Lower lobe of right lung (tissue), 2 donors: ENCODE measurements around the gene TMEM121. TPM values are rescaled to one million over a fixed set of nuclear protein-coding genes. Genes with fewer than 3 reads are reported as not detected.

Source experiments
- ATAC-seq, 2 donors: fragments of 200-7000 bp; cut with Tn5 transposase; one replicate each; pipeline ENCODE4 v1.9.1; 2020 to 2022; ENCODE audit warnings: mild to moderate bottlenecking in 2 of 2, moderate library complexity in 2 of 2
- DNase-seq: peaks from one replicate; pipeline ENCODE4 v3.0.0-alpha.2; 2020
- H3K27ac ChIP-seq: fragments of 200-600 bp; one replicate; pipeline ENCODE4 v1.8.0; 2022
- H3K27me3 ChIP-seq: fragments of 200-600 bp; one replicate; pipeline ENCODE4 v1.8.0; 2022; ENCODE audit warnings: low read depth
- H3K36me3 ChIP-seq: fragments of 200-600 bp; one replicate; pipeline ENCODE4 v1.8.0; 2022; ENCODE audit warnings: mild to moderate bottlenecking
- H3K4me1 ChIP-seq: fragments of 200-600 bp; one replicate; pipeline ENCODE4 v1.8.0; 2022
- H3K4me3 ChIP-seq: fragments of 200-600 bp; one replicate; pipeline ENCODE4 v1.8.0; 2022; ENCODE audit warnings: mild to moderate bottlenecking
- H3K9me3 ChIP-seq: fragments of 200-600 bp; one replicate; pipeline ENCODE4 v1.8.0; 2022
- intact Hi-C: fragments of 100-400 bp; cut with DNase I; formaldehyde crosslinking; loops from one replicate; pipeline ENCODE4 v1.11.0; 2022
- total RNA-seq: library from RNA; stranded (reverse); fragmentation: NEBNext Ultra II Directional; extraction: Animal tissue kit (Norgen Biotek cat#: 25700); gene quantifications from one replicate; pipeline ENCODE4 v1.2.1, GENCODE V29; 2021
- TF ChIP-seq, protein P1 (sequence below): fragments of 200-600 bp; IDR thresholded peaks from one replicate; pipeline ENCODE4 v1.8.0; 2022; ENCODE audit warnings: antibody characterized with exemption, mild to moderate bottlenecking
- donor health status: DM: no; HTN: yes; CAD: no; lungs with severe emphysema.

TMEM121 gene
- total RNA-seq, 1 donor from 2014 or later, result 3.0 TPM

DNA sequence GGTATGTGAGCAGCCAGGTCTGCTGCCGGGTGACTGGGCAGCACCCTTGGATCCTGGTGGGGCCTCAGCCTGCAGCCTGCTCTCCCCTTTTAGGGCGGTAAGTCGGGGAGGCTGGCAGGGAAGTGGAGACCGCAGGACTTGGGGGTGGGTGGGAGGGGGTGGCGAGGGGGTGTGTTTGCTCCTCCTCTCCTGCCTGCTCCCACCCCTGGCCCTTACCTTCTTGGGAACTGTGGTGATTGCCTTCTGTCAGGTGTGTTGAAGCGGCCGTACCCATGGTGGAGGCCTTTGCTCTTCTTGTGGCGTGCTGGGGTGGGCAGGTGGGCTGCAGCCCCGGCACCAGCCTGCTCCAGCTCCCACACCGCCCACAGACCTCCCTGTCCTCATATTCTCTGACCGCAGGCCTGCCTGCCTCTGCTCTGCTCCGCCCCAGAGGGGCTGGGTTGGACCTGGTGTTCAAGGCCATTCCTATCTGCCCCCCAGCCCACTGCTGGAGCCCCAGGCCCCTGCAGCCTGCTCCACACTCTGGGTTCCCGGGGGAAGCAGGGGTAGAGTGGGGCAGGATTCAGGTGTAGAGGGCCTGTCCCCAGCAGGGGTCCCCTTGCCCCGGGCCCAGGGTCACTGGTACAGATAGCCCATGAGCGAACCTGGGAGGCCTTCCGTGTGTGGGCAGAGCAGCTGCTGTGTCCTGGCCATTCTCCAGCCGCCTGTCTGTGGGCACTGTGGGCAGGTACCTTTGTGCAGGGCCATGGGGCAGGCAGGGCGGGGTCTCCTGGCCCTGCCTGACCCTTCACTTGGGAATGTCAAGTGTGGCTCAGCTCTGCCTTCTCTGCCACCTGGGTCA is 30.2 kb upstream of the TMEM121 start:
- intact Hi-C loops, result no loop called here
- no peak overlapping the region for H3K27ac ChIP-seq
- TF ChIP-seq, protein P1, sequence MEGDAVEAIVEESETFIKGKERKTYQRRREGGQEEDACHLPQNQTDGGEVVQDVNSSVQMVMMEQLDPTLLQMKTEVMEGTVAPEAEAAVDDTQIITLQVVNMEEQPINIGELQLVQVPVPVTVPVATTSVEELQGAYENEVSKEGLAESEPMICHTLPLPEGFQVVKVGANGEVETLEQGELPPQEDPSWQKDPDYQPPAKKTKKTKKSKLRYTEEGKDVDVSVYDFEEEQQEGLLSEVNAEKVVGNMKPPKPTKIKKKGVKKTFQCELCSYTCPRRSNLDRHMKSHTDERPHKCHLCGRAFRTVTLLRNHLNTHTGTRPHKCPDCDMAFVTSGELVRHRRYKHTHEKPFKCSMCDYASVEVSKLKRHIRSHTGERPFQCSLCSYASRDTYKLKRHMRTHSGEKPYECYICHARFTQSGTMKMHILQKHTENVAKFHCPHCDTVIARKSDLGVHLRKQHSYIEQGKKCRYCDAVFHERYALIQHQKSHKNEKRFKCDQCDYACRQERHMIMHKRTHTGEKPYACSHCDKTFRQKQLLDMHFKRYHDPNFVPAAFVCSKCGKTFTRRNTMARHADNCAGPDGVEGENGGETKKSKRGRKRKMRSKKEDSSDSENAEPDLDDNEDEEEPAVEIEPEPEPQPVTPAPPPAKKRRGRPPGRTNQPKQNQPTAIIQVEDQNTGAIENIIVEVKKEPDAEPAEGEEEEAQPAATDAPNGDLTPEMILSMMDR, result no peak
- H3K9me3 ChIP-seq, result no peaks in the 10 kb centered on the region
- DNase-seq, result peak; percentile 39
- H3K27me3 ChIP-seq, result no peaks in the 10 kb centered on the region
- H3K4me1 ChIP-seq, result no peaks in the 10 kb centered on the region
- ATAC-seq, result no peak
- peaks cover 14% of the 10 kb centered on the region for H3K36me3 ChIP-seq
- no peak overlapping the region for H3K4me3 ChIP-seq

DNA sequence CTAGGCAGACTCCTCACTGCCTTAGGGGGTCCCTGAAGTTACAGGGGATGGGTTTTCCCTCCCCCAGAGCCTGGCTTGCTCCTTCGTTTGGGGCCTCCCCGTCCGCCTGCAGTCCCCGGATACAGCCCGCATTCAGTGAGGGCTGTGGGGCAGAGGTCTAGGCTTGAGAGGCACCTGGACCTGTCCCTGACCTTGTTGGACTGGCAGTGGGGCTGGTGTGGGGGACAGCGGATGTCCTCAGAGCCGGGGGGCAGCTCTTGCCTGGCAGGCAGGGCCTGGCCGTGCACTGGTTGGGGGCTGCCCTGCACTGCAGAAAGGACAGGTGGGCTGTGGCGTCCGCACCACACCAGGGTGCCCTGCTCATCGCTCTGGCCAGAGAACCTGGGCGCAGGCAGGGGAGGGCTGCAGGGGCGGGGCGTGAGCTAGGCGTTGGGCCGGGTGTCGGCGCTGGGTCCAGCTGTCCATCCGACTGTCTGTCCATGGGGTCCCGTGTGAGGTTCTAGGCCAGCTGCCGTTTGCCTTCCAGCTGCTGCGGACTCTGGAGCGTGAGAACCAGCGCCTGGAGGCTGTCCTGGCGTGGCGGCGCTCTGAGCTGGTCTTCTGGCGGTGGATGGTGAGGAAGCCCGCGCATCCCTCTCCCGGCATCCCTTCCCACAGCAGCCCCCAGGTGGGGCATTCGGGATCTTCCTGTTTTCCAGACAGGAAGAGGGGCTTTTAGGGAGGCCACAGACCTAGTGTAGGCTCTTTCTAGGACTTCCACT is 29.4 kb upstream of the TMEM121 start:
- intact Hi-C loops, result no loop called here
- Histone ChIP-seq H3K4me1 (no peaks in the 10 kb centered on the region), H3K9me3 (no peaks in the 10 kb centered on the region), H3K27ac (no peak overlapping the region), H3K36me3 (peaks cover 14% of the 10 kb centered on the region), H3K4me3 (no peak overlapping the region), H3K27me3 (no peaks in the 10 kb centered on the region)
- ATAC-seq (no peak), DNase-seq (peak; percentile 44)
- TF ChIP-seq, protein P1, result no peak

DNA sequence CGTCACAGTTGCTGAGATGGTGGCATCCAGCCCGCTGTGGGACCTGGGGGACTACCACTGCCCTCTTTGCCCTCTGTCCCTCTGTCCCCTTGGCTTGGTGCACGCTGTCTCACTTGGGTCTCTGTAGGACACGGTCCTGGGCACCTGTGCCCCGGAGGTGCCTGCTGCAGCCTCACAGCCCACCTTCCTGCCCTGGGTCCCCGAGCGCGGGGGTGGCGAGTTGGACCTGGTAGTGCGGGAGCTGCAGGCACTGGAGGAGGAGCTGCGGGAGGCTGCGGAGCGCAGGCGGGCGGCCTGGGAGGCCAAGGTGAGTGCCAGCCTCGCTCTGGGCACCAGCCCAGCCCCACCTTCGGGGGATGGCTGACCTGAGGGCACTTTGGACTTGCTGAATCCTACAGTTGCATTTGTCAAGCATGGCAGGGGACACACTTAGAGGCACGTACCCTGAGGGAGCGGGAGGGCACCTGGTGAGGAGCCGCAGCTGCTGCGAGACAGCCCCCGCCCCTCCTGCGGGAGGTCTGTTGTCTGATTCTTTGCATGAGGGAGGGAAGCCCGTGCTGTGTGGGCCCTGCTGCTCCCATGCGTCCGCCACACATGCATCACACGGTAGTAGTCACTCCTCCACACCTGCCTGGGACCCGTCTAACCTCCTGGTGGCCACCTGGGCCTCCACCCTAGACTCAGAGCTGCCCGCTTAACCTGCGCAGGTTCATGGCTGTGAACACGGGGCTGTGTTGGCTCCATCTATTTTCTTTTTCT is 28.5 kb upstream of the TMEM121 start:
- Histone ChIP-seq H3K27ac (no peak overlapping the region), H3K4me1 (no peaks in the 10 kb centered on the region), H3K9me3 (no peaks in the 10 kb centered on the region), H3K4me3 (no peak overlapping the region), H3K36me3 (peaks cover 14% of the 10 kb centered on the region), H3K27me3 (no peaks in the 10 kb centered on the region)
- TF ChIP-seq, protein P1, result no peak
- intact Hi-C loops, result no loop called here
- DNase-seq (peak; percentile 41), ATAC-seq (no peak)

DNA sequence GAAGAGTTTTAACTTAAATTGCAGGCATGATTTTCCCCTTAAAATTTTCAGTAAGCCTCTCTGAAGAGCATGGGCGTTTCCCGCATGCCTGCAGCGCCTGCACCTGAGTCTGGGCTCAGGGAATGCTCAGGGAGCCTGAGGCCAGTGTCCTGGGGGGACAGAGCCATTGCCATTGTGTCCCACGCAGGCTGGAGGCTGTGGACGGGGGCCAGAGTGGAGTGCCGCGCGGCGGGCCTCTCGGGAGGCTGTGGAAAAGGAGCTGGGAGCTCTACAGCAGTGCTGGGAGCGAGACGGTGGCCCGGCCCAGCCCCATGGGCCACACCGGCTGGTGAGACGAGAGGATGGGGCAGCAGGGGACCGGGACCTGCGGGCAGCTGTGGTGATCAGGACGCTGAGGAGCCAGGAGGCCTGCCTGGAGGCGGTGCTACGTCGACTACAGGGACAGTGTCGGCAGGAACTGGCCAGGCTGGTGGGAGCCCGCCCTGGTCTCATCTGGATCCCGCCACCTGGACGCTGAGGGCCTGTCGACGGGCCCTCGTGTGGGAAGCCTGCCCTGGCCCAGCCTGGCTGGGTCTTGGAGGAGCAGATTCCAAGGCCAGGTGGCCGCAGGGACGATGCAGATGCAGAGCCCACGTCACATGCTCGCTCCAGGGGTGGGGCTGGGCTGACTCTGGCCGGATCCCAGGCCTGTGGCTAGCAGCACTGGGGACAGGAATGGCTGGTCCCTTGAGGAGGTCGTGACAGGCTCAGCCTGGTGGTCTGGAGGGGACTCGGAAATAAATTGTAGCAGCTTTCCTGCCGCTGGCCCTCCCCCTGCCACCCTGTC is 27.7 kb upstream of the TMEM121 start:
- DNase-seq, result peak; percentile 42
- no peak overlapping the region for H3K27ac ChIP-seq
- intact Hi-C loops, result no loop called here
- no peak for ATAC-seq
- peaks cover 14% of the 10 kb centered on the region for H3K36me3 ChIP-seq
- TF ChIP-seq, protein P1, result no peak
- H3K9me3 ChIP-seq, result no peaks in the 10 kb centered on the region
- no peaks in the 10 kb centered on the region for H3K4me1 ChIP-seq
- H3K27me3 ChIP-seq, result no peaks in the 10 kb centered on the region
- no peak overlapping the region for H3K4me3 ChIP-seq
